ENCODE results near the gene F8.
"Not testable (repeated sequence)": the region's sequence is repeated elsewhere in the genome, so short reads cannot be mapped to it uniquely, and the experiment has no call there.

GRCh38 chrX:154825586-154825985 lies 196.9 kb downstream of the F8 start:
- not testable (repeated sequence) for TF ChIP-seq CTCF, POLR2A (IDR thresholded peaks at IDR 0.05)
